CD4-positive, alpha-beta T cell treated with Interleukin-17A for 1 hour (primary cell): Measurements from ENCODE around the gene ZNF891.

ENCODE experiments used
- DNase-seq: peaks from one replicate; pipeline ENCODE4 v3.0.0-alpha.2; 2020

ZNF891 gene

GRCh38 chr12:133130038-133130807 is at the start of gene ZNF891, which contains the start of gene ZNF10:
Gene ZNF891, minus strand, starts transcription at chr12:133130274. Its CDS starts 8,356 bp downstream, at chr12:133121918.
Gene ZNF10, plus strand, starts transcription at chr12:133130627. Its CDS starts 13,866 bp downstream, at chr12:133144493.
- peak; percentile 97 for DNase-seq

- no peak for DNase-seq
Observed at GRCh38 chr12:133174901-133175300, 44.8 kb upstream of the ZNF891 start.

DNA sequence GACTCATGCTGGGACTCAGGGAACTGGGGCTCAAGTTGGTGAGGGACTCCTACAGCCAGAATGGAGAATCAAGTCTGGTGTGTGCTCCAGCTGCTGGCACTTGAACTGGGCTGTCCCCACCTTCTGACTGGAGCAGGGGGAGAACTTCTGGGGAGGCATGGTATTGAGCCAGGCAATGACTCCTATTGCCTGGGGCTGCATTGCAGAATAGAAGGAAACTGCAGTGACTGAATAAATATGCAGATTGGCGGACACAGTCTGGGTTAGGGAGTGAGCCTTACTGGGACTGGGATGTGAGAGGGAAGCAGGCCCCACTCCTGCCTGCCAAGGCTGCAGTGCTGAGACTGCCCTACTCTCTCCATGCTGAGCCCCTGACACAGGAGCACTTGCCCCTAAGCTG is 42.4 kb upstream of the ZNF891 start:
- no peak for DNase-seq

- DNase-seq: no peak
Observed at GRCh38 chr12:133165776-133166175, 35.7 kb upstream of the ZNF891 start.

DNA sequence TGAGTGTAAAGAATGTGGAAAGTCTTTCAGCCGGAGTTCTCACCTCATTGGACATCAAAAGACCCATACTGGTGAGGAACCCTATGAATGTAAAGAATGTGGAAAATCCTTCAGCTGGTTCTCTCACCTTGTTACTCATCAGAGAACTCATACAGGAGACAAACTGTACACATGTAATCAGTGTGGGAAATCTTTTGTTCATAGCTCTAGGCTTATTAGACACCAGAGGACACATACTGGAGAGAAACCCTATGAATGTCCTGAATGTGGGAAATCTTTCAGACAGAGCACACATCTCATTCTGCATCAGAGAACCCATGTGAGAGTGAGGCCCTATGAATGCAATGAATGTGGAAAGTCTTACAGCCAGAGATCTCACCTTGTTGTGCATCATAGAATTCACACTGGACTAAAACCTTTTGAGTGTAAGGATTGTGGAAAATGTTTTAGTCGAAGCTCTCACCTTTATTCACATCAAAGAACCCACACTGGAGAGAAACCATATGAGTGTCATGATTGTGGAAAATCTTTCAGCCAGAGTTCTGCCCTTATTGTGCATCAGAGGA is 26.1 kb upstream of the ZNF891 start:
- no peak for DNase-seq

GRCh38 chr12:133145981-133146380 is 15.9 kb upstream of the ZNF891 start:
- DNase-seq: no peak

DNA sequence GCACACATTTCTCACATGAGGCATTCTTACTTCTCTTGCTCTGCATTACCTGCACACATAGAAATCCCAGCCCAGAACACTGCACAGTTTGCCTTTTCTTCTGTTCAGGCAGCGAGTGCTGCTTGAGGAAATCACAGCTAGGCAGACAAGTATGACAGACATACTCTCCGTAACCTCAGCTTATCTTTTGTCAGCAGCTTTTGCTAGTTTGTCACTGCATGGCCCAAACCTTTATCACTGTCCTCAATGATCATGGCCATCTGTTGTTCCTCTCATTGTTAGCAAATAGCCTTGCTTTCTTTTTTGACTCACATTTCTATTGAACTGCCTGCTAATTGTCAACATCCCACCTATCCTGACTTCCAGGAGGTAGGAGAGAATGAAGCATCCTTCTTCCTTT is 5.7 kb upstream of the ZNF891 start:
- no peak for DNase-seq

GRCh38 chr12:133130808-133131128 is 694 bp upstream of the ZNF891 start:
- no peak for DNase-seq

DNA sequence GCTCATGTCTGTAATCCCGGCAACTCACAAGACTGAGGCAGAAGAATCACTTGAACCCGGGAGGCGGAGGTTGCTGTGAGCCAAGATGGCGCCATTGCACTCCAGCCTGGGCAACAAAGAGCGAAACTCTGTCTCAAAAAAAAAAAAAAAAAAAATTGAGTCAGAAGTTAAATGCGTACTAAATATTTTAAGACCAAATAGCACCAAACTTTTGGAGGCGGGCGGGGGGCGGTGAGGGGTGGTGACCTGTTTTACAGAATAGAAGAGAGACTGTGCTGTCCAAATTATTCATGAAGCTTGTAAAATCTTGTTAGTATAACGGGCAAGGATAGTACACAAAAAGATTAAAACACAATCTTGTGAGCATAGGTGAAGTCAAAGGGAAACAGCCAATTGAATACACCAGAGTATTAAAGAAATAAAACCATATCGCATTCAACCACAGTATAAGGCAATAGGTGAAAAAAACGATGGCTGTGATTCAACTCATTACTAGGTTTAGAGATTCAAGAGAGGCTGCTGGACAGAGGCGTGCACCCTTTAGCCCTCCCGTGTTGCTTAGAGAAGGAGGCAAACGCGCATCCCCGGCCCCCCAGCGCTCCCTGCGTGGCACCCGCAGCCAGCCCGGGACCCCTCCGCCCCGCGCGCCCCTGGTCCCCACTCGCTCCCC is 571 bp downstream of the ZNF891 start:
- no peak for DNase-seq

DNA sequence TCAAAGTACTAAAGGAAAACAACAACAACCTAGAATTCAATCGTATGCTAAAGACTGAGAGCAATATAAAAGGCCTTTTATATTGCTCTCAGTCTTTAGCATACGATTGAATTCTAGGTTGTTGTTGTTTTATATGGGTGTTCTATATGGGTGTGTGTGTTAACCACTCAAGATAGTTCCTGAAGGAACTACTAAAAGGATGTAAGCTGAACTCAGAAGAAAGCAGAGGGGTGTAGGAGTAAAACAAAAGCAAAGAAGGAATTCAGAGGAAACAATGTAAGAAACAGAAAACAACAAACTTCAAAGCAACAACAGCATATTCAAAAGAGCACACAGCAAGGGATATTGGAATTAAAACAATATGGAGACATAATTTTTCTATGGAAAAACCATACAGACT is 5.4 kb downstream of the ZNF891 start:
- no peak for DNase-seq

DNA sequence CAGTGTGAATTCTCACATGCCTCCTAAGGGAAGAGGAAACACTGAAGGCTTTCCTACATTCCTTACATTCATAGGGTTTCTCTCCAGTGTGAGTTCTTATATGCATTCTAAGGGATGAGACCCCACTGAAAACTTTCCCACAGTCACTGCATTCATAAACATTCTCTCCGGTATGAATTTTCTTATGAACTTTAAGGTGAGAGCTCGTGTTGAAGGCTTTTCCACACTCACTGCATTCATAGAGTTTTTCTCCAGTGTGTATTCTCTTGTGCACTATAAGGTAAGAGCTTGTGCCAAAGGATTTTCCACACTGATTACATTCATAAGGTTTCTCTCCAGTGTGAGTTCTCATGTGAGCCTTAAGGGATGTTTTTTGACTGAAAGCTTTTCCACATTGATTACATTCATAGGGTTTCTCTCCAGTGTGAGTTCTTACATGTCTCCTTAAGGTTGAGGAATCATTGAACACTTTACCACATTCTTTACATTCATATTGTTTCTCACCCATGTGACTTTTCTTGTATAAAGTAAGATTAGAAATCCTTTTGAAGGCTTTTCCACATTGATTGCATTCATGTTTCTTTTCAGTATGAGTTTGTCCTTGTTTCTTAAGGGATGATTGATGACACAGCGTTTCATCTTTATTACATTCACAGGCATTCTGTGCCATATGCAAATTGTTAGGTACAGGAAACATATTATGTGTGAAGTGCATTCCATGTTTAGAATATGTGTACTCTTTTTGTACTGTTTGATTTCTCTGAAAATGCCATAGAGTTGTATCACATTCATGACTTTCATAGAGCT is 9.5 kb downstream of the ZNF891 start:
- DNase-seq: no peak

GRCh38 chr12:133108150-133108549 is 21.9 kb downstream of the ZNF891 start:
- DNase-seq: no peak

DNA sequence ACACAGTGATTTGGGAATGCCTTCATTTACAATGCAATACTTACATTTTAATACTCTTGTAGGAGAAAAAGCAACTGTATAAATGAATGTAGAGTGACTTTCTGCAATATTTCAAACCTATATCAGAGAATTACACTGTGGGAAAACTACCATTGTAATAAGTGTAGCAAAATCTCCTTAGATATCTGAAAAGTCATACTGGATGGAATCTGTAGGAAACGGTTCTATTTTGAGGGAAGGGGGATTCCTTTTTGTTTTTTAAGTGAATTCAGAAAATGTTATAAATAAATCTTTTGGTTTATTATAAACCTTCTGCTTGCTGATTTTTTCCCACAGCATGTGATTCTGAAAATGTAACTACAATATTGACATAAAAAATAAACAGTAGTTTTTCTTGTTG is 23.0 kb downstream of the ZNF891 start:
- DNase-seq: no peak

GRCh38 chr12:133106253-133106652 is 23.8 kb downstream of the ZNF891 start:
- DNase-seq: no peak

- no peak for DNase-seq
Observed at GRCh38 chr12:133105620-133106019, 24.5 kb downstream of the ZNF891 start.

DNA sequence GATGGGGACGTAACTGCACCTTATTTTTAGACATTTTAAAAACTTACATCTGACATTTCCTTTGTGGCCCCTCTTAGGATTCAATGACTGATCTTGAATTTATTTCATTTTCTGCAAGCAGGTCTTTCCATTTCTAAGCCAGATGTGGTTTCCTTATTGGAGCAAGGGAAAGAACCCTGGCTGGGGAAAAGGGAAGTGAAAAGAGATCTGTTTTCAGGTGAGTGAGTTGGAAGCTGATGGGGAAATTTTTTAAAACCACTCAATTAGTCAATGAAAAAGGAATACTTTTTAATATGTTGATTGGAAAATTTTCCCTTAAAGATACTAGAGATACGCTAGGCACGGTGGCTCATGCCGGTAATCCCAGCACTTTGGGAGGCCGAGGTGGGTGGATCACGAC is 46.7 kb downstream of the ZNF891 start:
- DNase-seq: no peak

- no peak for DNase-seq
Observed at GRCh38 chr12:133081159-133081780, 48.8 kb downstream of the ZNF891 start.

GRCh38 chr12:133080368-133081158 is 49.5 kb downstream of the ZNF891 start, which contains the start of gene ZNF140:
Gene ZNF140, plus strand, starts transcription at chr12:133080923. Its CDS starts 398 bp downstream, at chr12:133081321.
- peak; percentile 98 for DNase-seq

DNA sequence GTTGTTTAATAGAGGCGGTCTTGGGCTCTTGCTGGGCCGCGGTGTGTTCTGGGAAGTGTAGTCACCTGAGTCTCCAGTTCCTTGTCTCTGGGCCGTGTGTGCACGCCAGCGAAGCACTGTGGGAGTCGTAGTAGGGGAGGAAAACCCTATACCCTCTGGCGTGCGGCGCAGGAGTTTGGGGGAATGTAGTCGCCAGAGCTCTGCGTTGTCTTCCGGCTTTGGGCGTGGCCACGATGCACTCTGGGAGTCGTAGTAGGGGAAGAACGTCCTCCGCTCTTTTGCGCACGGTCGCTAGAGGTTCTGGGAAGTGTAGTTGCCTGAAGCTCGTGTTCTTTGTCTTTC is 50.1 kb downstream of the ZNF891 start:
- DNase-seq: peak; percentile 99

DNA sequence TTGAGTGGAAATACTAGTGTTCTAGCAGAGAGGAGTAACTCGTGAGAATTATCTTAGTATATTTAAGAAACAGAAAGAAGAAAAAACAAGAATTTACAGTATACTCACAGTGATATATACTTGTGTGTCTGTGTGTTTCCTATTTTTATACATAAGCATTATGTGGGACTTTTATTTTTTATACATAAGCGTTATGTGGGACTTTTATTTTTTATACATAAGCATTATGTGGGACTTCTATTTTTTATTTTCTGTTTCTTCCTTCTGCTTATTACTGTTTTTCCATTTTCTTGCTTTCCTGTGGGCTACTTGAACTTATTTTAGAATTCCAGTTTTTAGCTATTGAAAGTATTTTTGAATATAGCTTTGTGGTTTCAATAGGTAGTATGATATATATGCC is 56.2 kb downstream of the ZNF891 start:
- no peak for DNase-seq

GRCh38 chr12:133063556-133063955 is 66.5 kb downstream of the ZNF891 start:
- no peak for DNase-seq

DNA sequence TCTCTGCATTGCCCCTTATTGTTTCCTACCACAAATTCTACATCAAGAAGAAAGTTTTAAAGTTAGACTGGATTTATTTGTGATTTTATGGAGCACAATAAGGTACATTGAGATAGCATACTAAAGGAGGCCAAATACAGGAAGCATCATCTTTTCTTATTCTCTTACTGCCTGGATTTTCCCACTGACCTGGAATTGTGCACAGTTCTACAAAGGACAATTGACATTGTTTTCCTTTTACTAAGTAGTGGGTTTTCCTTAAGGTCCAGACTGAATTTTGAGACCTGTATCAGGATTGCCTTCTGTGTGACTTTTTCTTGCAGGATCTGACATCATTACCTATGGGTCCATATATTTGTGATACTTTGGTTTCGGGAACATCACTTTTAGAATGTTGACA is 68.1 kb downstream of the ZNF891 start:
- DNase-seq: no peak
